ENCODE data around the gene TRAPPC2L.

- TF ChIP-seq CTCF (IDR thresholded peaks at IDR 0.05) (peak; percentile 62 to 84 (median 69)), POLR2A (IDR thresholded peaks at IDR 0.05) (no peak), EP300 (IDR thresholded peaks at IDR 0.05) (no peak), POLR2AphosphoS5 (IDR thresholded peaks at IDR 0.05) (no peak)
Measured at GRCh38 chr16:88815901-88816589, 40.9 kb upstream of the TRAPPC2L start.

Data from upper lobe of left lung (tissue), 4 donors.